NCI-H2081 (cell line): ENCODE results near the gene GIPC2.
A peak's percentile ranks its signal among the peaks of the same experiment; 100 is the strongest.
"Not testable (repeated sequence)": the region's sequence is repeated elsewhere in the genome, so short reads cannot be mapped to it uniquely, and the experiment has no call there.

Source experiments
- DNase-seq, 2 experiments: peaks; one replicate each; lab custom pipeline; 2025; lab: John Stamatoyannopoulos, UW

GIPC2 gene

DNA sequence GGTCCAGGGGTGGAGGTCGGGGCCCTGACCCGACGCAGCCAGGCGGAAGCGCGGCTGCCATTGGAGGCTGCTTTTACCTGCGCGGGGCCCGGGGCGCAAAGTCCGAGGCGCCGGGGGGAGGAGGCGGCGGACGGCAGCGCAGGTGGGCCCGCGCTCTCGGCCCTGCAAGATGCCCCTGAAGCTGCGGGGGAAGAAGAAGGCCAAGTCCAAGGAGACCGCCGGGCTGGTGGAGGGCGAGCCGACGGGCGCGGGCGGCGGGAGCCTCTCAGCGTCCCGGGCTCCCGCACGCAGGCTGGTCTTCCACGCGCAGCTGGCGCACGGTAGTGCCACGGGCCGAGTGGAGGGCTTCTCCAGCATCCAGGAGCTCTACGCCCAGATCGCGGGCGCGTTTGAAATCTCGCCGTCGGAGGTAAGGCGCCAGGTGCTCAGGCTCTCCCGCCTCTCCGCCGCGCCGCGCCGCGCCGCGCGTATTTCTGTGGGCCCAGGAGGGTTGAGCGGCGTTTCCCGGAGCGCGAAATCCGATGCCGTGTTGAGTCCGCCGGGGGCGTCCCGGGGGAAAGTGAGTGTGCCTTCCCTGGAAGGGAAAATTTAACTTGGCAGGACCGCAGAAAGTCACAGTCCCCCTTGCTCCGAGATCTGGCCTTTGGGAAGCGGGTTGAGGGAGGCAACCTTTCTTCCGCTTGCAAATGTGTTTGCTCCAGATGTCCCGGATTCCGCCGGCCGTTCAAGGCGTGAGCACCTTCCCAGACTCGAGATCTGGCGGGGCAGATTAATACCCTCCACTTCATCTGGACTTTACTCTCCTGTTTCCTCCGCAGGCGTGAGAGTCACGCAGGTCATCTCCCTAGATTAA, at the start of gene GIPC2:
GIPC2 (plus strand) TSS at position 41 of the 853 bp plus-strand sequence; CDS start at position 170, 129 bp downstream.
- peak in 1 of 2 experiments; percentile 21 for DNase-seq

DNA sequence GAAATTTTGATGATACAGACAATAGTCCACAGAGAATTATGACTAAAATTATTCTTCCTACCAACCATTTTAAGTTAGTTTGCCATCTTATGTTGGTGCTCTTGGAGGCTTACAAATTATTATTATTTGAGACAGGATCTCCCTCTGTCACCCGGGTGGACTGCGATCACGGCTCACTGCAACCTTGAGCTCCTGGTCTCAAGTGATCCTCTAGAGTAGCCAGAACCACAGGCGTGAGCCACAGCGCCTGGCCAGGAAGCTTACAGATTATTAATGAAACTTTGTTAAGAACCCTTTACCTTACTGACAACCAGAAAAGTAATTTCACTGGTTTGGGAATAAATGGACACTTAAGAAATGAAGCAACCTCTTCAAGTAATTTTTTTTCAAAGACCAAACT, 49.0 kb upstream of the GIPC2 start:
- DNase-seq = no peak

DNA sequence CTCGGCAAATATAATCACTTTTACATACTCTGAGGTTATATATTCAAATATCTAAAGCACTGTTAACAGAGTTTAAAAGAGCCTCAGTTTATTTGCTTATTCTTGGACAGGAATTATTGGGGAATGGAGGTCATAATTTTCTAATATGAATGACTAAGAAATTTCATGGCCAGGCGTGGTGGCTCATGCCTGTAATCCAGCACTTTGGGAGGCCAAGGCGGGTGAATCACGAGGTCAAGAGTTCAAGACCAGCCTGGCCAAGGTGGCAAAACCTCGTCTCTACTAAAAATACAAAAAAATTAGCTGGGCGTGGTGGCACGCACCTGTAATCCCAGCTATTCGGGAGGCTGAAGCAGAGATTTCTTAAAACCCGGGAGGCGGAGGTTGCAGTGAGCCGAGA, 45.2 kb upstream of the GIPC2 start:
- not testable (repeated sequence) for DNase-seq

- DNase-seq = no peak
Observed at GRCh38 chr1:78003070-78003746, 42.6 kb upstream of the GIPC2 start.

DNA sequence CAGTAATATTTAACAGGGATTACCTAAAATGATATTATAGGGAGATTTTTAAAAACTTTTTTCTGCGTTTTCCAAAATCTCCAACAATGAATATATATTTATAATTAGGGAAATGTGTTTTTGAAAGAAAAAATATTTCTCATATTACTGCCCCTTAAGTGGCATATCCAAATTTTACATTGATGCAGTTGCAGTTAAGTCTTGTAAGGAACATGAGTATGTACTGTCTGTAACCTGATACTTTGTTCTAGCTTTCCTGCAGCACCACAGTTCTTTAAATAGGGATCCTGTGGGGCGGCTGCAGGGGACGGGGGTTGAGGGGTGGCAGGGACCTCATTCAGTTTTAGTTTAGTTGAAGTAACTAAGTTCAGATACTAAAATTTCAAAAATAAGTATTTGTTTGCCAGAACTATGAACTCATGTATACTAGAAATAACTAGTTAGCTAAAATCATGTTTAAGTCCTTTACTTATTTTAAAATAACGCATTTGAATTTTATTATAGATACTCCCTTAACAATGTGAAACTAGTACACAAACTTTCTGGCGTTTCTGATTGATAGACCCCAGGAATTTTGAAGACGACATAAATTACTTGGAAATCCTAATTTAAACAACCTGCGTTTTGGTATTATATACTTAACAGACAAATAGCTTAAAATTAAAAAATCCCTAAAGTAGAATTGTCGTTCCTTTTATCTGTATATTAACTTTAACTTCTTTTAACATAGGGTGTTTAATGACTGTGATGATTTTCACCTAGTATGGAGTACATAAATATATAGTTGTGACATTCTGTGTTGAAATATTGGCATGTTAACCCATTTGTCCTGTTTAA, 41.7 kb upstream of the GIPC2 start:
- DNase-seq = peak; percentile 15 to 49

- peak; percentile 54 to 83 for DNase-seq
Observed at GRCh38 chr1:78004719-78005447, 40.9 kb upstream of the GIPC2 start, which contains the start of gene DNAJB4. Gene DNAJB4 (plus strand): TSS chr1:78004939. CDS start chr1:78005111, 172 bp downstream.

- DNase-seq = no peak
Observed at GRCh38 chr1:78005448-78005722, 40.4 kb upstream of the GIPC2 start.

DNA sequence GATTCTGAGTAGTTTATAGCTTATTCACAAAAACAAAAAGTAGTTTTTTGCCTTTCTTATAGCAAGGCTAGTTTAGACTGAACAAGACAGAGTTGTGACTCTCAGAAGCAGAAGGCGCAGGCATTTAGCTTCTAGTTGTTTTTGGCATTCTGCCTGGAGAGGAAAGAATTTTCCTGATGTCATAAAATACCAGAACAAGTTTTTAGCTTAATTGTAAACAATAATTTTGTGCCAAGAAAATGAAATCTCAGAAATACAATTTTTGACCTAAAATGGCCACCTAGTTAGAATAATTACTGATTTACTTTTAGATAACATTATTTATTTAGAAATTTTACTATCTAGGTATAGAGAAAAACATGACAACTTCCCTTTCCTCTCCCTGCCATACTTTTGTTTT, 40.0 kb upstream of the GIPC2 start:
- DNase-seq = peak in 1 of 2 experiments; percentile 6

DNA sequence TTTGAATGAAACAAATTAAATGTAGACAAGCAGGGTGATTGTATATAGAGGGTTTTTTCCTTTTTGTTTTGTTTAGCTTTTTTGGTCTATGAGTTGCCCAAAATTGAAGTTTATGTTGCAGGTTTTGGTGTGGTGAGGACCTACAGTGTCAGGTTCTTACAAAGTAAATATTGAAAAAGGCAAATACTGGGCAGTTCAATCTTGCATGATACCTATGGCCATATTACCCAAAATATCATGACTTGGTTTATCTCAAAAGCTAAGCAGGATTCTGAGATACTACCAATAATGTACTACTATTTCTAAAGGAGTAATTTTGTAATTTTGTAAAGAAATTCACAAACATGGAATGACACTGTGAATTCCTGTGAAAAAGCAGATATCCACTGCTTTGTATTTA, 39.2 kb upstream of the GIPC2 start:
- DNase-seq = no peak

GRCh38 chr1:78007677-78008341, 38.0 kb upstream of the GIPC2 start:
- no peak for DNase-seq

DNA sequence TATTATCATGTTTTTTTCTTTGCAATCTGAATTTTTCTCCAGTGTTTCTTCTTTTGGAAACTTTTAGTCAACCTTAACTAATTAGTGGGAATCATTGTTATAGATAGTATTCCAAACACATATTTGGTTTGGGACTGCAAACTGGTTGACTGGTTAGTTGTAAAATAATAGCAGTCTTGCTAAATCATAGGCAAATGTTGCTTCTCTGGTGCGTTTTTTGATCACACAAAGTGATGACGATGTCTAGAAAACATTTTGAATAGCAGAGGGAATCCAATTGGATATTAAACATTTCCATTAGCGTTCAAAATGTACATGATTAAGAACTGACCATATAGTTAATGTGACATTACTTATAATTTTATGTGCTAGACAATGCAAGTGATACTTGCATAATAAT, 36.5 kb upstream of the GIPC2 start:
- no peak for DNase-seq

DNA sequence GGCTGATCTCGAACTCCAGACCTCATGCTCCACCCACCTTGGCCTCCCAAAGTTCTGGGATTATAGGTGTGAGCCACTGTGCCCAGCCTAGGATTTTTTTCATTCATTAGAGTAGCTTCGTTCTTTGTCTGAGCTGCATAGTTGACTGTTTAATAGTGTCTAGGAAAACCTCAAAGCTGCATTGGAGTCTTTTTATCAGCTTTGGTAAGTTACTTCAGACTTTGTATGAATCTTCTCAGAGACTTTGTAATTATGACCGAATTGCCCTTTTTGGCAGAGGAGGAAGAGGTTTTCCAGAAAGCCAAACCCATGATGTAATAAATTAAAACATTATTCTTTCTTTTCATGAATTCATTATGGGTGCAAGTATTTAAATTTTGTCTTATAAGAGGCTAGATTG, 35.9 kb upstream of the GIPC2 start:
- no peak for DNase-seq

GRCh38 chr1:78011050-78011449, 34.7 kb upstream of the GIPC2 start:
- DNase-seq = no peak

- DNase-seq = no peak
Observed at GRCh38 chr1:78015148-78015547, 30.6 kb upstream of the GIPC2 start.

- no peak for DNase-seq
Observed at GRCh38 chr1:78019024-78019423, 26.7 kb upstream of the GIPC2 start.

DNA sequence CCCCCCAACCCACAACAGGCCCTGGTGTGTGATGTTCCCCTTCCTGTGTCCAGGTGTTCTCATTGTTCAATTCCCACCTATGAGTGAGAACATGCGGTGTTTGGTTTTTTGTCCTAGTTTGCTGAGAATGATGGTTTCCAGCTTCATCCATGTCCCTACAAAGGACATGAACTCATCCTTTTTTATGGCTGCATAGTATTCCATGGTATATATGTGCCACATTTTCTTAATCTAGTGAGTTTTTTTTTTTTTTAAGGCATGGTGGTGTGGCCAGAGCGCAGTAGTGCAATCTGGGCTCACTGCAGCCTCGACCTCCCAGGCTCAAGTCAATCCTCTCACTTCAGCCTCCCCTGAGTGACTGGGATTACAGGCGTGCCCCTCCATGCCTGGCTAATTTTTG, 24.6 kb upstream of the GIPC2 start:
- not testable (repeated sequence) for DNase-seq

DNA sequence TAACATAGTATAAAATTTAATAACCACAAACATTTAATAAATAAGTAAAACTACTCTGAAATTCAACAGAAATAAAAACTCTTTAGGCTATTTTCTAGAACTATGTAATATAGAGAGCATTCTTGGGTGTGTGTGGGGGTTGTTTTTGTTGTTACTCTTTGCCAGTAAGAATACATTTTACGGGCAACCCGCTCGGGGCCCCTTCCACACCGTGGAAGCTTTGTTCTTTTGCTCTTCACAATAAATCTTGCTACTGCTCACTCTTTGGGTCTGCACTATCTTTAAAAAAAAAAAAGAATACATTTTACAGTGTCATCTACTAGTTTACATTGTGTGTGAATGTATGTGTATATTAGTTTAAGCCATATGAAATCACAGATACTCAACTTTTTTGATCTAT, 16.0 kb upstream of the GIPC2 start:
- DNase-seq = no peak

GRCh38 chr1:78032996-78033796, 12.6 kb upstream of the GIPC2 start:
- no peak for DNase-seq

GRCh38 chr1:78033797-78034172, 12.0 kb upstream of the GIPC2 start:
- DNase-seq = no peak

DNA sequence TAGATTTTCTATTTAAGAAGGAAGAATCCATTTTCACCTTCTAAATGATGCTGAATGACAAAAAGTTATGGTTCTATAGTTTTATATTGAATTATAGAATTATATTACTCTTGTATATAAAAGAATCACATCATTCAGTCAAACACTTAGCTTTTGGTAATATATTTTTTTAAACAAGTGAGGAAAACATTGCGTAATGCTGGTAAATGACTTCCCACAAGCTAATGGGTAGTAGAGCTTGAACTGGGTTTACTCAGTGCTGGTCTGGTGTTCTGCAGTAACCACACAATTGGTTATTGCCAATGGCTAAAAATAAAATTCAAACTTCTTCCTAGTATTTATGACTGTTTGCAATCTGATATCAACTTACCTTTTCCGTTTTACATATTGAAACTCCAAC, 10.6 kb upstream of the GIPC2 start:
- no peak for DNase-seq

GRCh38 chr1:78036450-78036849, 9.3 kb upstream of the GIPC2 start:
- no peak for DNase-seq
